Astrocyte of the cerebellum (primary cell): ENCODE measurements around the gene GNPDA1.

Source experiments
- DNase-seq: peaks from one replicate; pipeline ENCODE4 v3.0.0-alpha.2; 2011; ENCODE audit warnings: low read depth
- H3K4me3 ChIP-seq: 2 replicates; pipeline ENCODE4 v1.5.1; 2011; ENCODE audit warnings: mild to moderate bottlenecking, low read depth, low read length, moderate library complexity
- in situ Hi-C: cut with HindIII; loops from 2 replicates; pipeline ENCODE4 v1.10.0; 2017; ENCODE audit warnings: low sequenced_read_pairs
- TF ChIP-seq, protein P1 (sequence below): IDR thresholded peaks from 2 replicates; pipeline ENCODE4 v1.5.1; 2012; ENCODE audit warnings: low read length, low read depth, moderate library complexity, mild to moderate bottlenecking; ENCODE audit errors: missing control alignments

Gene GNPDA1

DNA sequence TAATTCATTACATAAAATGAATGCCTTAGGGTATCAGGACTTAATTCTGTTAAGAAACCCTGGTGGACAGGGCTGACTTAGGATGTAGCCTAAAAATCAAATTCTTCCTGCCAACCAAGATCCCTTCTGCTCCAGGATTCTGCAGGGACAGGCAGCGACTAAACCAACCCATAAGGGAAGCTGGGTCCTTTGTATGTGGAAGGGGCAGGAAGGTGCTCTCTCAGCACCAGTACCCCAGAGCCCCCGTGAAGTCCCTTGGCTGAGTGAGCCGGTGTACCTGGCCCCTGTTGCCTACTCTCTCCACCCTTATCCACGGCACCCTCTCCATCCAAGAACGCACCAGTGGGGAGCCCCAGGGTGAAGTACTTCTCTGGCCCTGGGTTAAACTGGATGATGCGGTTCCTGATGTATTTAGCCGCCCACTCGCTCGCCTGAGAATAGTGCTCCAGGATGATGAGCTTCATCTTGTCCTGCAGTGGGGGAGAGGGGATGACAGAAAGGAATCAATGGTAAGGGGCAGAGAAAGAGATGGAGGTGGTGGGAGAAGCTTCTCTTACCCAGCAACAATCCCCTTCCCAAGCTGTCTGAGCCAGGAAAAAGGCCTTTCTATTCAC, 1.1 kb downstream of the GNPDA1 start:
- H3K4me3 ChIP-seq: peak overlapping the region; percentile 68
- TF ChIP-seq, protein P1, sequence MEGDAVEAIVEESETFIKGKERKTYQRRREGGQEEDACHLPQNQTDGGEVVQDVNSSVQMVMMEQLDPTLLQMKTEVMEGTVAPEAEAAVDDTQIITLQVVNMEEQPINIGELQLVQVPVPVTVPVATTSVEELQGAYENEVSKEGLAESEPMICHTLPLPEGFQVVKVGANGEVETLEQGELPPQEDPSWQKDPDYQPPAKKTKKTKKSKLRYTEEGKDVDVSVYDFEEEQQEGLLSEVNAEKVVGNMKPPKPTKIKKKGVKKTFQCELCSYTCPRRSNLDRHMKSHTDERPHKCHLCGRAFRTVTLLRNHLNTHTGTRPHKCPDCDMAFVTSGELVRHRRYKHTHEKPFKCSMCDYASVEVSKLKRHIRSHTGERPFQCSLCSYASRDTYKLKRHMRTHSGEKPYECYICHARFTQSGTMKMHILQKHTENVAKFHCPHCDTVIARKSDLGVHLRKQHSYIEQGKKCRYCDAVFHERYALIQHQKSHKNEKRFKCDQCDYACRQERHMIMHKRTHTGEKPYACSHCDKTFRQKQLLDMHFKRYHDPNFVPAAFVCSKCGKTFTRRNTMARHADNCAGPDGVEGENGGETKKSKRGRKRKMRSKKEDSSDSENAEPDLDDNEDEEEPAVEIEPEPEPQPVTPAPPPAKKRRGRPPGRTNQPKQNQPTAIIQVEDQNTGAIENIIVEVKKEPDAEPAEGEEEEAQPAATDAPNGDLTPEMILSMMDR: no peak
- in situ Hi-C loops: loop anchor here (5.0 kb wide), 1 partner anchor 71 kb away; no protein-coding TSS in a partner anchor
- no peak for DNase-seq

DNA sequence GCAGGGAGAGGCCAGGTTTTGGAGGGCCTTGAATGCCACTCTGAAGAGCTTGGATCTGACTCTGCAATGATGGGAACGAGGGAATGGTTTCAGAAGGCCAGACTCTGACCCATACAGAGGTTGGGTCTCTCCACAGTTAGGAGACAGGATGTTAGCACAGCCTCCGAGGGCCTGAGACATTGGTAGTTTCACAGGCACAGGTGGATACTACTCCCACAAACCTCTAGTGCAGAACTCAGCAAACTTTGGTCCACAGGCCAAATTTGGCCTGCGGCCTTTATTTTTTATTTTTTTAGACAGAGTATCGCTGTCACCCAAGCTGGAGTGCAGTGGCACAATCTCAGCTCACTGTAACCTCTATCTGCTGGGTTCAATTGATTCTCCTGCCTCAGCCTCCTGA, 2.9 kb downstream of the GNPDA1 start:
- TF ChIP-seq, protein P1: no peak
- in situ Hi-C loops: loop anchor here (5.0 kb wide), 1 partner anchor 72 kb away; no protein-coding TSS in a partner anchor
- no peak for DNase-seq
- H3K4me3 ChIP-seq: no peak overlapping the region

DNA sequence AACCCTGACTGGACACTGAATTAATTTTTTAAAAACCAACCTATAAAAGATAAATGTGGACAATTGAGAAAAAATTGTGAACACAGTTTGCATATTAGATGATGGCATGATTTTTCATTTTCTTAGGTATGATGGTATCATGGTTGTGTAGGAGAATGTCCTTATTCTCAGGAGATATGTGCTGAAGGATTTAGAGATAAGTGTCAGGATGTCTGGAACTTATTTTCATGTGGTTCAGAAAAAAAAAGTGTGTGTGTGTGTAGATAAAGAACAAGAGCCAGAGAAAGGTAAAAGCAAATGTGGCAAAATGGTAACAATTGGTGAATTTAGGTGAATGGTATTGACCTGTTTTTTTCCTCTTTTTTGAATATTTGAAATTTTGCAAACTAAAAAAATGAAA, 4.0 kb downstream of the GNPDA1 start:
- no peak overlapping the region for H3K4me3 ChIP-seq
- in situ Hi-C loops: no loop called here
- no peak for DNase-seq
- TF ChIP-seq, protein P1: no peak

DNA sequence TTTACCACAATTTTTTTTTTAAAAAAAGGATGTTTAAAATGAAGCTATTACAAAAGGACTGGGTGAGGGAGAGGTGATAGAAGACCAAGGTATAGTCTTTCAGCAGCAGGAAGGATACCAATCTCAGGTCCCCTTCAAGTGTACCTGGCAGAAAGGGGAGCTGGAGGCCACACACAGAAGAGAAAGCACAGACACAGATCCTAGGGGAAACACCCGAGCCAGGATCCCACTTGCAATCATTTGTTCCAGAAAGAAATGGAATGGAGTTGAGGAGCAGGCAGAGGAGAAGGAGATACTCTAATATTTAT, 5.6 kb downstream of the GNPDA1 start:
- in situ Hi-C loops: no loop called here
- TF ChIP-seq, protein P1: no peak
- H3K4me3 ChIP-seq: no peak overlapping the region
- DNase-seq: no peak

DNA sequence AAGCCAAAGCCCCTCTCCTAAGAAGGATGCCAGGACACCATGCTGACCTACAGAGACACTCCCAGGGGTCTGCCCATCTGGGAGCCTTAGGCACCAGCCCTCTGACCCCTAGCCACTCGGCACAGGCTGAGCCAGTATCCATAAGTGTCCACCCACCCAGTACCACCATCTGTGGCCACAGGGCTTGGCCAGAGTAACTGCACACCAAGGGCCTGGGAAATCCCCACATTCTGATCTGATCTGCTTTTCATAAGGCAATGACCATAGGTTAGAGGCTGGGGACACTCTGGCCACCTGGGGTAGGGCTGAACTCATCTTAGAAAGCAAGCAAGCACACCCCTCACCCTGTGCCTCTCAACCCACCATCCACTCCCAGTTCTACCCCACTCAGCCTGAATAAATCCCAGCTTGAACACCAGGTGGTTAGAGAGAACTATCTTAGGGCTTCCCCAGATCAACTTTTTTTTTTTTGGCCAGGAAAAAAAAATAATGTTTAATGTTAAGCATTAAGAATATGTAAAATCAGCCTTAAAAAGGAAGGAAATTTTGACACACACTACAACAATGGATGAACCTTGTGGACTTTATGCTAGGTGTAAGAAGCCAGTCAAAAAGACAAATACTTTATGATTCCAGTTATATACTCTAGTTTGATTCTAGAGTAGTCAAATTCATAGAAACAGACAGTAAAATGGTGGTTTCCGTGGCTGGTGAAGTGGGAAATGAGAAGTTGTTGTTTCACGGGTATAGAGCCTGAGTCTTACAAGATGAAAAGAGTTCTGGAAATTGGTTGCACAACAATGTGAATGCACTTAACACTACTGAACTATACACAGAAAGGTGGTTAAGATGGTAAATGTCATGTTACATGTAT, 6.2 kb downstream of the GNPDA1 start:
- no peak for DNase-seq
- H3K4me3 ChIP-seq: no peak overlapping the region
- TF ChIP-seq, protein P1: no peak
- in situ Hi-C loops: no loop called here

DNA sequence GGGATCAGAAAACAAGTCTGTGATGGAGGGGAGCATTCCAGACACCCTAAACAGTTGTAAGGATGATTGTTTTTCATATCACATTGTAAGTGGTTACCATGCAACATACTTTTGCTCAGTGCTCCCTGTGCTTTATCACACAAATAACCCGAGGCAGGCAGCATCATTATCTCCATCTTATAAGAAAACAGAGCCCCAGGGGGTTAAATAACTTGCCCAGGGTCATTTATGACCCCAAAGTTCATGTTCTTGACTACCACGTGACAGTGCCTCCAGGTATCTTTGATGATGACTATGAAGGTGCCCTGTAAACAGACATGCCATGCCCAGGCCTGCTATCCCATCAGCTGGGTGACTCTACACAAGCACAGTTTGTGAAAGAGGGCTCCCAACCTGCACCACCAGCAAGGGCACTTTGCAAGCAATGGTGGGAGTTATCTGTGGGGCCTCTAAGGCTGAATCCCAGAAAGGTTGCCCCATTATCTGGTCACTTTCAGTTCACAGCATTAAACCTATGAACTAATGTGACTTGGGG, 9.5 kb downstream of the GNPDA1 start:
- no peak for DNase-seq
- H3K4me3 ChIP-seq: no peak overlapping the region
- in situ Hi-C loops: no loop called here
- TF ChIP-seq, protein P1: no peak
